Measurements from ENCODE around the gene LRPAP1.

The LRPAP1 gene

DNA sequence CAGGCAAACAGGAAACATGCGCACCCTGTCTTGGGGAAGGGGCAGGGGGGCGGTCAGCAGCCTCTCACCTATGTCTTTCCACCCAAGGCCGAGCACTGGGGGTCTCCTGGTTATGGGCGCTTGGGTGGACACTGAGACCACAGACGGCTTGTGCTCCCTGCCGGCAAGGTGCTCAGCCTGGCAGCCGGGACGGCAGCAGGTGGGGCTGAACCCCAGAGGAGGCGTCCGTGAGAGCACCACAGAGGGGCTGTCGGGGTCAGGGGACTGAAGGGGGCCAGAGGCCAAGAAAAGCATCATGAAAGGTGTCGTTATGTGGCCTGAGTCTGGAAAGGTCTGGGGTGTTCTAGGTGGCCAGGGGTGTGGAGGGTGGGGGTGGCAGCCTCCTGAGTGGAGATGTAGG lies 49.5 kb downstream of the LRPAP1 start:
- Histone ChIP-seq H3K36me3 (ENCODE audit: control insufficient read depth, insufficient read depth, low read length) (no peaks in the 10 kb centered on the region), H2AFZ (no peak overlapping the region), H3K4me1 (no peaks in the 10 kb centered on the region), H3K27ac (no peak overlapping the region), H3K27me3 (ENCODE audit: control insufficient read depth, insufficient read depth, low read length) (peaks cover 5% of the 10 kb centered on the region), H3K79me2 (no peaks in the 10 kb centered on the region), H3K4me2 (ENCODE audit: low read length) (no peak overlapping the region), H3K4me3 (ENCODE audit: low read depth, low read length) (no peak overlapping the region), H3K9ac (no peak overlapping the region), H3K9me3 (ENCODE audit: control insufficient read depth, low read length) (no peaks in the 10 kb centered on the region)
- TF ChIP-seq, protein P1, sequence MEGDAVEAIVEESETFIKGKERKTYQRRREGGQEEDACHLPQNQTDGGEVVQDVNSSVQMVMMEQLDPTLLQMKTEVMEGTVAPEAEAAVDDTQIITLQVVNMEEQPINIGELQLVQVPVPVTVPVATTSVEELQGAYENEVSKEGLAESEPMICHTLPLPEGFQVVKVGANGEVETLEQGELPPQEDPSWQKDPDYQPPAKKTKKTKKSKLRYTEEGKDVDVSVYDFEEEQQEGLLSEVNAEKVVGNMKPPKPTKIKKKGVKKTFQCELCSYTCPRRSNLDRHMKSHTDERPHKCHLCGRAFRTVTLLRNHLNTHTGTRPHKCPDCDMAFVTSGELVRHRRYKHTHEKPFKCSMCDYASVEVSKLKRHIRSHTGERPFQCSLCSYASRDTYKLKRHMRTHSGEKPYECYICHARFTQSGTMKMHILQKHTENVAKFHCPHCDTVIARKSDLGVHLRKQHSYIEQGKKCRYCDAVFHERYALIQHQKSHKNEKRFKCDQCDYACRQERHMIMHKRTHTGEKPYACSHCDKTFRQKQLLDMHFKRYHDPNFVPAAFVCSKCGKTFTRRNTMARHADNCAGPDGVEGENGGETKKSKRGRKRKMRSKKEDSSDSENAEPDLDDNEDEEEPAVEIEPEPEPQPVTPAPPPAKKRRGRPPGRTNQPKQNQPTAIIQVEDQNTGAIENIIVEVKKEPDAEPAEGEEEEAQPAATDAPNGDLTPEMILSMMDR (IDR thresholded peaks at IDR 0.05), result no peak

DNA sequence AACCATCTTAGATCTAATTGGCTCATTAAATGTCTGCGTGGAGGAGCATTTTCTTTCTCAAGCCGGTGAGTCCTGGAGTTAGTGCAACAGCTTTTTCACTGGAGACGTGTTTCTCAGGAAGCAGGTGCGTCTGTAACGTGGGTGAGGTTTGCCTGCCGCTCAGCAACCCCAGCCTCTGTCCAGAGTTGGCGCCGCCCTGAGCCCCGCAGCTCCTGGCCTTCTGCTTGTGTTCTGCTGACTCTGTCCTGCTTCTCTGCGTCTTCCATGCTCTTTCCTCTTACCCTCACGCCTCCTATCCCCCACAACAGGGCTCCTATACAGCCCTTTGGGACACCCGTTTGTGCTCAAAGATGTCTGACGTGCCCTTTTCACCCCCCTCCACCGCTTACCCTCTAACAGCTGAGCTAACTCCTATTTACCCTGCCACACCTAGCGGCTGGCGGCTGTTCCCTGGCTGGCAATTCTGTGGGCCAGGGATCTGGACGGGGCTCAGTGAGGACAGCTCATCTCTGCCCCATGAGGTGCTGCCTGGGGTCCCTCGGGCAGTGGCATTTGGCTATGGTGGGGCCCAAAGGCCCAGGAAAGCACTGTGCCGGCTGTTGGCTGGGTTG lies 50.3 kb downstream of the LRPAP1 start:
- no peaks in the 10 kb centered on the region for H3K36me3 ChIP-seq (ENCODE audit: control insufficient read depth, insufficient read depth, low read length)
- no peak overlapping the region for H3K27ac ChIP-seq
- H3K79me2 ChIP-seq, result no peaks in the 10 kb centered on the region
- no peak overlapping the region for H3K4me3 ChIP-seq (ENCODE audit: low read depth, low read length)
- TF ChIP-seq, protein P1 (IDR thresholded peaks at IDR 0.05), result no peak
- H3K4me2 ChIP-seq (ENCODE audit: low read length), result no peak overlapping the region
- H3K27me3 ChIP-seq (ENCODE audit: control insufficient read depth, insufficient read depth, low read length), result peaks cover 5% of the 10 kb centered on the region
- H3K9me3 ChIP-seq (ENCODE audit: control insufficient read depth, low read length), result no peaks in the 10 kb centered on the region
- no peaks in the 10 kb centered on the region for H3K4me1 ChIP-seq
- H3K9ac ChIP-seq, result no peak overlapping the region
- no peak overlapping the region for H2AFZ ChIP-seq

DNA sequence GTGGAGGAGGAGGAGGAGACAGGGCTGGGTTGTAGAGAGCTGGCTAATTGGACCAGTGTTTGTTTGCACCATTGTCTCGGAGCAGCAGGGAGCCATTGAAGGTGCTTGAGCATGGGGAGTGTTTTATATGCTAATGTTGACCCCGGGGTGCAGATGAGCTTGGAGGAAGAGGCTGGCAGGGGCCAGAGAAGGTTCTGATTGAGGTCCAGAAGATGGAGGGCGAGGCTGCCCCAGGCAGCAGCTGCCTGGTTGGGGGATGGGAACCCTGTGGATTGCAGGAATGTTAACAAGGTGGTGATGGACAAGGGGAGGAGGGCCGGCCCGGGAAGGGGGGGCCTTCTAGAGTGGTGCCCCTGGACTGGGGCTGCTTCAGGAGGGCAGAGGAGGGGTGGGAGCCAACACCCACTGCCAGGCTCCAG lies 51.1 kb downstream of the LRPAP1 start:
- no peak overlapping the region for H3K9ac ChIP-seq
- no peak overlapping the region for H3K4me2 ChIP-seq (ENCODE audit: low read length)
- H2AFZ ChIP-seq, result no peak overlapping the region
- peaks cover 5% of the 10 kb centered on the region for H3K27me3 ChIP-seq (ENCODE audit: control insufficient read depth, insufficient read depth, low read length)
- H3K79me2 ChIP-seq, result no peaks in the 10 kb centered on the region
- H3K27ac ChIP-seq, result no peak overlapping the region
- H3K4me3 ChIP-seq (ENCODE audit: low read depth, low read length), result no peak overlapping the region
- no peaks in the 10 kb centered on the region for H3K4me1 ChIP-seq
- no peaks in the 10 kb centered on the region for H3K36me3 ChIP-seq (ENCODE audit: control insufficient read depth, insufficient read depth, low read length)
- TF ChIP-seq, protein P1 (IDR thresholded peaks at IDR 0.05), result no peak
- no peaks in the 10 kb centered on the region for H3K9me3 ChIP-seq (ENCODE audit: control insufficient read depth, low read length)

DNA sequence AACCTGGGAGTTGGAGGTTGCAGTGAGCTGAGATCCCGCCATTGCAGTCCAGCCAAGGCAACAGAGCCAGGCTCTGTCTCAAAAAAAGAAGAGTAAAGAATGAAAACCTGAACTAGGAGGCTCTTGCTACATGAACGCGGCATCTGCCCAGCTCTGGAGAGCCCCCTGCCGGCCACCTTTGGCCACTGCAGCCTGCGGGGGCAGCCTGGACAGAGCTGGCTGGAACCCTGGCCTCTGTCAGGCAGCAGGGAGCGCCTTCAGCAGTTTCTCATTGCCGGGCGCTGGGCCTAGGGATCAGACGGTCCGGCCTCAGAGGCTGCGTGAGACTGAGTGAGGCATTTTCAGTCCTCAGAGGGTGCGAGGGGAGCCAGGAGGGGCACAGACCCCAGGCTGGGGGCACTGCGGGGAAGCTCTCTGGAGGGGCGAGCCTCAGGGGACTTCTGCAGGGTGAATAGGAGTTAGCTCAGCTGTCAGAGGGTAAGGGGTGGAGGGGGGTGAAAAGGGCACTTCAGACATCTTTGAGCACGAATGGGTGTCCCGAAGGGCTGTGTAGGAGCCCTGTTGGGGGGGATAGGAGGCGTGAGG lies 51.6 kb downstream of the LRPAP1 start:
- Histone ChIP-seq H3K79me2 (no peaks in the 10 kb centered on the region), H3K4me2 (ENCODE audit: low read length) (no peak overlapping the region), H3K9me3 (ENCODE audit: control insufficient read depth, low read length) (no peaks in the 10 kb centered on the region), H3K27me3 (ENCODE audit: control insufficient read depth, insufficient read depth, low read length) (peaks cover 5% of the 10 kb centered on the region), H3K27ac (no peak overlapping the region), H3K4me3 (ENCODE audit: low read depth, low read length) (no peak overlapping the region), H3K4me1 (no peaks in the 10 kb centered on the region), H3K36me3 (ENCODE audit: control insufficient read depth, insufficient read depth, low read length) (no peaks in the 10 kb centered on the region), H2AFZ (no peak overlapping the region), H3K9ac (no peak overlapping the region)
- TF ChIP-seq, protein P1 (IDR thresholded peaks at IDR 0.05), result peak; percentile 94

Data from parathyroid adenoma (tissue), 2 donors.